ENCODE results near the gene TRRAP. TPM values are rescaled to one million over a fixed set of nuclear protein-coding genes. Genes with fewer than 3 reads are reported as not detected.

Gene TRRAP
- total RNA-seq, 1 donor from 2014 or later: 66.9 TPM

- Mint-ChIP-seq H3K4me3 (no peak overlapping the region), H3K27ac (ENCODE audit: unreplicated experiment) (no peak overlapping the region), H3K36me3 (ENCODE audit: low read depth) (peaks cover 36% of the 10 kb centered on the region), H3K9me3 (no peaks in the 10 kb centered on the region), H3K27me3 (ENCODE audit: low read depth) (no peaks in the 10 kb centered on the region), H3K4me1 (no peaks in the 10 kb centered on the region)
- TF ChIP-seq CTCF (conservative IDR thresholded peaks at IDR 0.05): no peak
- DNase-seq (ENCODE audit: low read depth, low spot score): no peak
Measured at GRCh38 chr7:98907570-98907969, 29.2 kb downstream of the TRRAP start.

GRCh38 chr7:98908585-98908984 lies 30.3 kb downstream of the TRRAP start:
- DNase-seq (ENCODE audit: low read depth, low spot score): no peak
- TF ChIP-seq CTCF (conservative IDR thresholded peaks at IDR 0.05): no peak
- Mint-ChIP-seq H3K27me3 (ENCODE audit: low read depth) (no peaks in the 10 kb centered on the region), H3K36me3 (ENCODE audit: low read depth) (peaks cover 31% of the 10 kb centered on the region), H3K27ac (ENCODE audit: unreplicated experiment) (no peak overlapping the region), H3K4me3 (no peak overlapping the region), H3K9me3 (no peaks in the 10 kb centered on the region), H3K4me1 (no peaks in the 10 kb centered on the region)

DNA sequence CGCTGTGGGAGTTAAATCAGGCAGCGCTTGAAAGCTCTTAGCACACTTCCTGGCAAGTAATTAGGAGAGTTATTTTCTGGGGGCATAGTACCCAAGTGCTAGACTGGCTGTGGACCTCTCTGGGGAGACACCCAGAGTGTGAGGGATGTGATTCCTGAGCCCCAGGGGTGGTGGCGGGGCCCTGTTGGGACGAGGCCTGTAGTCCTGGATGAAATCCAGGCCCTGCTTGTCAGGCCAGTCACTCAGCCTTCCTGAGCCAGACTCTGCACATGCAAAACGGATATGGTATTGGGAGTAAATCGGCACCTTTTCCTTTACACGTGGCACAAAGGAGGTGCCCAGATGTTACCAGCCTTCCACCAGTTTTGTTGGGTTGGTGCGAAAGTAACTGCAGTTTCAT lies 31.2 kb downstream of the TRRAP start:
- no peak for TF ChIP-seq CTCF (conservative IDR thresholded peaks at IDR 0.05)
- Mint-ChIP-seq H3K27me3 (ENCODE audit: low read depth) (no peaks in the 10 kb centered on the region), H3K4me1 (no peaks in the 10 kb centered on the region), H3K27ac (ENCODE audit: unreplicated experiment) (no peak overlapping the region), H3K9me3 (no peaks in the 10 kb centered on the region), H3K36me3 (ENCODE audit: low read depth) (peaks cover 28% of the 10 kb centered on the region), H3K4me3 (no peak overlapping the region)
- no peak for DNase-seq (ENCODE audit: low read depth, low spot score)

DNA sequence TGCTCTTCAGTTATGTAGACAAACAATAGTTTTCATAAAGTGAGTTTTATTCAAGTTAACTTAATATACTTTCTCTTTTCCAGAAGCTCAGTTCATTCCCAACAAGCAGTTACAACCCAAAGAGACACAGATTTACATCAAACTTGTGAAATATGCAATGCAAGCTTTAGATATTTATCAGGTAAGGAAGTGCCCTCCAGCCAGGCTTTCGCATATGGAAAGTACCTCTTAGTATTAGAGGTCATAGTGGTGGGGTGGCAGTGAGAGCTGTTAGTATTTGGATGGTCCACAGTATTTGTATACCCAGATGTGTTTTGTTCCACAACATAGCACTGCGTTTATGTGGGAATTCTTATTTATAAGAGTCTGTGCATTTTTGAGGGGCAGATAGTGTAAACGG lies 32.1 kb downstream of the TRRAP start:
- no peak for DNase-seq (ENCODE audit: low read depth, low spot score)
- H3K27ac Mint-ChIP-seq (ENCODE audit: unreplicated experiment): no peak overlapping the region
- peaks cover 18% of the 10 kb centered on the region for H3K36me3 Mint-ChIP-seq (ENCODE audit: low read depth)
- H3K4me3 Mint-ChIP-seq: no peak overlapping the region
- no peaks in the 10 kb centered on the region for H3K9me3 Mint-ChIP-seq
- TF ChIP-seq CTCF (conservative IDR thresholded peaks at IDR 0.05): no peak
- no peaks in the 10 kb centered on the region for H3K4me1 Mint-ChIP-seq
- H3K27me3 Mint-ChIP-seq (ENCODE audit: low read depth): no peaks in the 10 kb centered on the region

DNA sequence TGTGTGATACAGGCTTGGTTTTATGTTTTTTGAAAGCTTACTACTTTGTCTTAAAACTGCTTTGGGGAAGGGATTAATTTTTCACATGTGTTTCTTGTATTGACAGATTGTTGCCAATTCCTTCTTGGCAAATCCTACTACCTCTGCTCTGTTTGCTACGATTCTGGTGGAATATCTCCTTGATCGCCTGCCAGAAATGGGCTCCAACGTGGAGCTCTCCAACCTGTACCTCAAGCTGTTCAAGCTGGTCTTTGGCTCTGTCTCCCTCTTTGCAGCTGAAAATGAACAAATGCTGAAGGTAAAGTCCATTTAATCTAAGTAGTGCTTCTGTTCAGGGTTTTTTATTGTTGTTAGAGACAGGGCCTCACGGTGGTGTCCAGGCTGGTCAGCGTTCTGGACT lies 33.6 kb downstream of the TRRAP start:
- no peak for TF ChIP-seq CTCF (conservative IDR thresholded peaks at IDR 0.05)
- no peaks in the 10 kb centered on the region for H3K9me3 Mint-ChIP-seq
- DNase-seq (ENCODE audit: low read depth, low spot score): no peak
- H3K36me3 Mint-ChIP-seq (ENCODE audit: low read depth): peaks cover 14% of the 10 kb centered on the region
- H3K27ac Mint-ChIP-seq (ENCODE audit: unreplicated experiment): no peak overlapping the region
- H3K27me3 Mint-ChIP-seq (ENCODE audit: low read depth): no peaks in the 10 kb centered on the region
- H3K4me3 Mint-ChIP-seq: no peak overlapping the region
- no peaks in the 10 kb centered on the region for H3K4me1 Mint-ChIP-seq

DNA sequence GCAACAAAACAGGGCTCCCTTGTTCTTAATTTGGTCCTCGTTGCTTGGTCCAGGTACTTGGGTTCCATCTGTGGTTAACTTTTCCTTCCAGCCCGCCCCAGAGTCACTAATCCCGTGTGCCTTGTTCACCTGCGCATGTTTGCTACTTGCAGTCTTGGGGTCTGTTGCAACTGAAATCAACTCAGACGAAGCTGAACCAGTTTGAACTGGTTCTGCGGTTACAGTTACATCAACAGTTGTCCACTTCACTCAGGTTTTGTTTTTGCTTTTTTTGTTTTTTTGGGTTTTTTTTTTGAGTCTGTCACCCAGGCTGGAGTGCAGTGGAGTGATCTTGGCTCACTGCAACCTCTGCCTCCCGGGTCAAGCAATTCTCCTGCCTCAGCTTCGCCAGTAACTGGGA lies 34.7 kb downstream of the TRRAP start:
- no peaks in the 10 kb centered on the region for H3K4me1 Mint-ChIP-seq
- H3K9me3 Mint-ChIP-seq: no peaks in the 10 kb centered on the region
- no peak overlapping the region for H3K4me3 Mint-ChIP-seq
- H3K27ac Mint-ChIP-seq (ENCODE audit: unreplicated experiment): no peak overlapping the region
- peaks cover 11% of the 10 kb centered on the region for H3K36me3 Mint-ChIP-seq (ENCODE audit: low read depth)
- DNase-seq (ENCODE audit: low read depth, low spot score): no peak
- no peak for TF ChIP-seq CTCF (conservative IDR thresholded peaks at IDR 0.05)
- H3K27me3 Mint-ChIP-seq (ENCODE audit: low read depth): no peaks in the 10 kb centered on the region
